ENCODE measurements around the gene P2RY8.

The P2RY8 gene

DNA sequence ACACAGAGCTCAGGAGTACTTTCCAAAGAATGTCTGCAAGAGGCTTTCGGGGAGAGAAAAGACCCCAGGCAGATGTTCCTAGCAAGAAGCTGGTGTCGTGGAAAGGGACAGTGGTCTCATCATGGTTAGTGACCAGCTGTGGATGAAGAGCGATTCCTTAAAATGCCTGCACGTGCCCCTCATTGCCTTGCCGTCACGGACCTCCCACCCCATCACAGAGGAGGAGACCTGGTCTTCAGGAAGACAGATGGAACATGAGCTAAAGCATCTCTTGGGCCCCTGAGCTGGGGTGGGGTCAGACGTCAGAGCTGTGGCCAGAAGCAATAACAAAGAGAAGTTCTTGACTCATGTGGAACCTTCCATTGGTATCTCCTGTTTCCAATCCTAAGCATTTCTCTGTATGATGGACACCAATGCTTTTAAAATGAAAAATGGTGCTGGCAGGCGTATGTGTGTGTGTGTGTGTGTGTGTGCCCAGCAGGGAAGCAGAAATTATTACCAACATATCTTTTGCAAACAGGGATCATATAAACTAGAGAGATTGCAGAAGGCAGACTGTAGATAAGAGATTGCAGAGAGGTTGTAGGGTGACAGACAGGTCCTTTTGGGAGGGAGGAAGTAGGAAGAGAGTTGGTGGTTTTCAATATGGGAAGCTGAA is 59.1 kb downstream of the P2RY8 start:
- H3K4me3 ChIP-seq (replicated peaks; ENCODE audit: insufficient read depth, low read length) = no peak overlapping the region
- H3K27me3 ChIP-seq (ENCODE audit: insufficient read depth, poor library complexity, severe bottlenecking) = no peaks in the 10 kb centered on the region
- TF ChIP-seq GABPA (IDR thresholded peaks at IDR 0.05; ENCODE audit: low read depth) (no peak), POLR2AphosphoS5 (IDR thresholded peaks at IDR 0.05; ENCODE audit: low read depth) (peak; percentile 46; the same call in 1 of the 2 replicates), SPI1 (IDR thresholded peaks at IDR 0.05; ENCODE audit: borderline replicate concordance, low read depth) (peak; percentile 59; the same call in 1 of the 2 replicates)
- TF ChIP-seq, protein P1, sequence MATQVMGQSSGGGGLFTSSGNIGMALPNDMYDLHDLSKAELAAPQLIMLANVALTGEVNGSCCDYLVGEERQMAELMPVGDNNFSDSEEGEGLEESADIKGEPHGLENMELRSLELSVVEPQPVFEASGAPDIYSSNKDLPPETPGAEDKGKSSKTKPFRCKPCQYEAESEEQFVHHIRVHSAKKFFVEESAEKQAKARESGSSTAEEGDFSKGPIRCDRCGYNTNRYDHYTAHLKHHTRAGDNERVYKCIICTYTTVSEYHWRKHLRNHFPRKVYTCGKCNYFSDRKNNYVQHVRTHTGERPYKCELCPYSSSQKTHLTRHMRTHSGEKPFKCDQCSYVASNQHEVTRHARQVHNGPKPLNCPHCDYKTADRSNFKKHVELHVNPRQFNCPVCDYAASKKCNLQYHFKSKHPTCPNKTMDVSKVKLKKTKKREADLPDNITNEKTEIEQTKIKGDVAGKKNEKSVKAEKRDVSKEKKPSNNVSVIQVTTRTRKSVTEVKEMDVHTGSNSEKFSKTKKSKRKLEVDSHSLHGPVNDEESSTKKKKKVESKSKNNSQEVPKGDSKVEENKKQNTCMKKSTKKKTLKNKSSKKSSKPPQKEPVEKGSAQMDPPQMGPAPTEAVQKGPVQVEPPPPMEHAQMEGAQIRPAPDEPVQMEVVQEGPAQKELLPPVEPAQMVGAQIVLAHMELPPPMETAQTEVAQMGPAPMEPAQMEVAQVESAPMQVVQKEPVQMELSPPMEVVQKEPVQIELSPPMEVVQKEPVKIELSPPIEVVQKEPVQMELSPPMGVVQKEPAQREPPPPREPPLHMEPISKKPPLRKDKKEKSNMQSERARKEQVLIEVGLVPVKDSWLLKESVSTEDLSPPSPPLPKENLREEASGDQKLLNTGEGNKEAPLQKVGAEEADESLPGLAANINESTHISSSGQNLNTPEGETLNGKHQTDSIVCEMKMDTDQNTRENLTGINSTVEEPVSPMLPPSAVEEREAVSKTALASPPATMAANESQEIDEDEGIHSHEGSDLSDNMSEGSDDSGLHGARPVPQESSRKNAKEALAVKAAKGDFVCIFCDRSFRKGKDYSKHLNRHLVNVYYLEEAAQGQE (IDR thresholded peaks at IDR 0.05; ENCODE audit: insufficient replicate concordance, low read depth) = no peak
- TF ChIP-seq, protein P2, sequence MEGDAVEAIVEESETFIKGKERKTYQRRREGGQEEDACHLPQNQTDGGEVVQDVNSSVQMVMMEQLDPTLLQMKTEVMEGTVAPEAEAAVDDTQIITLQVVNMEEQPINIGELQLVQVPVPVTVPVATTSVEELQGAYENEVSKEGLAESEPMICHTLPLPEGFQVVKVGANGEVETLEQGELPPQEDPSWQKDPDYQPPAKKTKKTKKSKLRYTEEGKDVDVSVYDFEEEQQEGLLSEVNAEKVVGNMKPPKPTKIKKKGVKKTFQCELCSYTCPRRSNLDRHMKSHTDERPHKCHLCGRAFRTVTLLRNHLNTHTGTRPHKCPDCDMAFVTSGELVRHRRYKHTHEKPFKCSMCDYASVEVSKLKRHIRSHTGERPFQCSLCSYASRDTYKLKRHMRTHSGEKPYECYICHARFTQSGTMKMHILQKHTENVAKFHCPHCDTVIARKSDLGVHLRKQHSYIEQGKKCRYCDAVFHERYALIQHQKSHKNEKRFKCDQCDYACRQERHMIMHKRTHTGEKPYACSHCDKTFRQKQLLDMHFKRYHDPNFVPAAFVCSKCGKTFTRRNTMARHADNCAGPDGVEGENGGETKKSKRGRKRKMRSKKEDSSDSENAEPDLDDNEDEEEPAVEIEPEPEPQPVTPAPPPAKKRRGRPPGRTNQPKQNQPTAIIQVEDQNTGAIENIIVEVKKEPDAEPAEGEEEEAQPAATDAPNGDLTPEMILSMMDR (IDR thresholded peaks at IDR 0.05; ENCODE audit: insufficient read depth, low read length) = no peak
- peak in 1 of 2 experiments; percentile 38 for DNase-seq (ENCODE audit: low read depth in 1 of 2, low spot score in 1 of 2)
- 0 out of 2 replicates have a peak overlapping the region, but pooled peaks have one; percentile 1 for H3K27ac ChIP-seq (replicated peaks)

DNA sequence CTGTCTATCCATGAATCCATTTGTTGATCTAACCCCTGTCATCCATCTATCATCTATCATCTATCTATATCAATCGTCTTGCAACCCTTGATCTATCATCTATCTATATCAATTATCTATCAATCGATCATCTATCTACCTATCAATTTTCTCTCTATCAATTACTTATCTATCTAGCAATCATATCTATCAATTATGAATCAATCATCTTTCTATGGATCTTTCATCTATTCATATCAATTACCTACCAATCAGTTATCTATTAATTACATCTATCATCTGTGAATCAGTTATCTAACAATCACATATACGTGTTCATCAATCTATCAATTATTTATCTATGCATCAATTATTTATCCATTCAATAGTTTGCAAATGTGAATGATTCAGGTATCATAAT is 59.8 kb downstream of the P2RY8 start:
- TF ChIP-seq GABPA (IDR thresholded peaks at IDR 0.05; ENCODE audit: low read depth) (no peak), SPI1 (IDR thresholded peaks at IDR 0.05; ENCODE audit: borderline replicate concordance, low read depth) (no peak), POLR2AphosphoS5 (IDR thresholded peaks at IDR 0.05; ENCODE audit: low read depth) (no peak)
- TF ChIP-seq, protein P2 (IDR thresholded peaks at IDR 0.05; ENCODE audit: insufficient read depth, low read length) = no peak
- TF ChIP-seq, protein P1 (IDR thresholded peaks at IDR 0.05; ENCODE audit: insufficient replicate concordance, low read depth) = no peak
- H3K4me3 ChIP-seq (replicated peaks; ENCODE audit: insufficient read depth, low read length) = no peak overlapping the region
- H3K27ac ChIP-seq (replicated peaks) = no peak overlapping the region
- H3K27me3 ChIP-seq (ENCODE audit: insufficient read depth, poor library complexity, severe bottlenecking) = no peaks in the 10 kb centered on the region
- DNase-seq (ENCODE audit: low read depth in 1 of 2, low spot score in 1 of 2) = no peak

DNA sequence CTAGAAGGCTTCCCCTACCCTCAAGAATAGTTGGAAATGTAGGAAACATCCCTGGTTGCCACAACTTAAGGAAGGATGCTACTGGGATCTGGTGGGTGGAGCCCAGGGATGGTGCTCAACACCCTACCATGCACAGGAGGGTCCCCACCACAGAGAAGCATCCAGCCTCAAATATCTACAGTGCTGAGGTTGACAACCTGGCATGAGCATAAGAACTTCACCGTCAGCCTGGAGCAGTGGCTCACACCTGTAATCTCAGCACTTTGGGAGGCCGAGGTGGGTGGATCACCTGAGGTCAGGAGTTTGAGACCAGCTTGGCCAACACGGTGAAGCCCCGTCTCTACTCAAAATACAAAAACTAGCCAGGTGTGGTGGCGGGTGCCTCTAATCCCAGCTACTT is 60.3 kb downstream of the P2RY8 start:
- Histone ChIP-seq H3K27me3 (ENCODE audit: insufficient read depth, poor library complexity, severe bottlenecking) (no peaks in the 10 kb centered on the region), H3K4me3 (replicated peaks; ENCODE audit: insufficient read depth, low read length) (no peak overlapping the region), H3K27ac (replicated peaks) (no peak overlapping the region)
- DNase-seq (ENCODE audit: low read depth in 1 of 2, low spot score in 1 of 2) = no peak
- TF ChIP-seq, protein P2 (IDR thresholded peaks at IDR 0.05; ENCODE audit: insufficient read depth, low read length) = no peak
- no peak for TF ChIP-seq SPI1 (IDR thresholded peaks at IDR 0.05; ENCODE audit: borderline replicate concordance, low read depth)
- TF ChIP-seq POLR2AphosphoS5 (IDR thresholded peaks at IDR 0.05; ENCODE audit: low read depth) = no peak
- TF ChIP-seq GABPA (IDR thresholded peaks at IDR 0.05; ENCODE audit: low read depth) = no peak
- TF ChIP-seq, protein P1 (IDR thresholded peaks at IDR 0.05; ENCODE audit: insufficient replicate concordance, low read depth) = no peak
